Glutamatergic neuron (in vitro differentiated cells): Measurements from ENCODE around the gene RAD51B. TPM values are rescaled to one million over a fixed set of nuclear protein-coding genes. Genes with fewer than 3 reads are reported as not detected.

ENCODE experiments used
- DNase-seq: peaks from one replicate; pipeline ENCODE4 v3.0.0; 2022
- H3K27ac Mint-ChIP-seq: one replicate; pipeline ENCODE4 v1.8.0; 2020; ENCODE audit warnings: mild to moderate bottlenecking, mixed read lengths, inconsistent platforms; ENCODE audit not compliant: unreplicated experiment
- H3K27me3 Mint-ChIP-seq: one replicate; pipeline ENCODE4 v1.8.0; 2020; ENCODE audit warnings: mild to moderate bottlenecking, moderate library complexity, mixed read lengths, inconsistent platforms; ENCODE audit not compliant: unreplicated experiment
- H3K36me3 Mint-ChIP-seq: one replicate; pipeline ENCODE4 v1.8.0; 2020; ENCODE audit warnings: mild to moderate bottlenecking, mixed read lengths, inconsistent platforms; ENCODE audit not compliant: unreplicated experiment
- H3K4me1 Mint-ChIP-seq: one replicate; pipeline ENCODE4 v1.8.0; 2020; ENCODE audit warnings: mild to moderate bottlenecking, low read depth, mixed read lengths, inconsistent platforms; ENCODE audit not compliant: unreplicated experiment
- H3K4me3 Mint-ChIP-seq: one replicate; pipeline ENCODE4 v1.8.0; 2020; ENCODE audit warnings: mild to moderate bottlenecking, mixed read lengths, inconsistent platforms; ENCODE audit not compliant: unreplicated experiment
- H3K9me3 Mint-ChIP-seq: one replicate; pipeline ENCODE4 v1.8.0; 2020; ENCODE audit warnings: mild to moderate bottlenecking, moderate library complexity, mixed read lengths, inconsistent platforms; ENCODE audit not compliant: unreplicated experiment
- total RNA-seq: library from RNA; stranded (reverse); fragmentation: NEBNext Ultra II Directional; extraction: Animal tissue kit (Norgen Biotek cat#: 25700); gene quantifications from one replicate; pipeline ENCODE4 v1.2.1, GENCODE V29; 2021; ENCODE audit not compliant: unreplicated experiment
- TF ChIP-seq, protein P1 (sequence below): fragments of 200-600 bp; sonication (generic); IDR thresholded peaks from one replicate; pipeline ENCODE4 v1.5.0; 2021; ENCODE audit not compliant: partially characterized antibody, unreplicated experiment

The RAD51B gene
- total RNA-seq, 1 donor from 2014 or later, result 9.7 TPM

GRCh38 chr14:68638141-68638999 lies 818.8 kb downstream of the RAD51B start:
- Mint-ChIP-seq H3K36me3 (peaks cover 17% of the 10 kb centered on the region), H3K27ac (no peak overlapping the region), H3K4me3 (no peak overlapping the region), H3K27me3 (peaks cover 1% of the 10 kb centered on the region), H3K9me3 (no peaks in the 10 kb centered on the region), H3K4me1 (peaks cover 1% of the 10 kb centered on the region)
- TF ChIP-seq, protein P1, sequence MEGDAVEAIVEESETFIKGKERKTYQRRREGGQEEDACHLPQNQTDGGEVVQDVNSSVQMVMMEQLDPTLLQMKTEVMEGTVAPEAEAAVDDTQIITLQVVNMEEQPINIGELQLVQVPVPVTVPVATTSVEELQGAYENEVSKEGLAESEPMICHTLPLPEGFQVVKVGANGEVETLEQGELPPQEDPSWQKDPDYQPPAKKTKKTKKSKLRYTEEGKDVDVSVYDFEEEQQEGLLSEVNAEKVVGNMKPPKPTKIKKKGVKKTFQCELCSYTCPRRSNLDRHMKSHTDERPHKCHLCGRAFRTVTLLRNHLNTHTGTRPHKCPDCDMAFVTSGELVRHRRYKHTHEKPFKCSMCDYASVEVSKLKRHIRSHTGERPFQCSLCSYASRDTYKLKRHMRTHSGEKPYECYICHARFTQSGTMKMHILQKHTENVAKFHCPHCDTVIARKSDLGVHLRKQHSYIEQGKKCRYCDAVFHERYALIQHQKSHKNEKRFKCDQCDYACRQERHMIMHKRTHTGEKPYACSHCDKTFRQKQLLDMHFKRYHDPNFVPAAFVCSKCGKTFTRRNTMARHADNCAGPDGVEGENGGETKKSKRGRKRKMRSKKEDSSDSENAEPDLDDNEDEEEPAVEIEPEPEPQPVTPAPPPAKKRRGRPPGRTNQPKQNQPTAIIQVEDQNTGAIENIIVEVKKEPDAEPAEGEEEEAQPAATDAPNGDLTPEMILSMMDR, result no peak
- DNase-seq, result no peak

- Mint-ChIP-seq H3K4me1 (no peaks in the 10 kb centered on the region), H3K36me3 (peaks cover 26% of the 10 kb centered on the region), H3K9me3 (no peaks in the 10 kb centered on the region), H3K27me3 (no peaks in the 10 kb centered on the region), H3K27ac (no peak overlapping the region), H3K4me3 (no peak overlapping the region)
- TF ChIP-seq, protein P1, result no peak
- DNase-seq, result no peak
Measured at GRCh38 chr14:68639000-68639757, 819.6 kb downstream of the RAD51B start.

- H3K4me3 Mint-ChIP-seq, result no peak overlapping the region
- no peaks in the 10 kb centered on the region for H3K4me1 Mint-ChIP-seq
- TF ChIP-seq, protein P1, result no peak
- no peaks in the 10 kb centered on the region for H3K27me3 Mint-ChIP-seq
- no peaks in the 10 kb centered on the region for H3K9me3 Mint-ChIP-seq
- peaks cover 32% of the 10 kb centered on the region for H3K36me3 Mint-ChIP-seq
- H3K27ac Mint-ChIP-seq, result no peak overlapping the region
- no peak for DNase-seq
Measured at GRCh38 chr14:68639758-68640574, 820.4 kb downstream of the RAD51B start.

GRCh38 chr14:68643673-68644072 lies 824.1 kb downstream of the RAD51B start:
- Mint-ChIP-seq H3K27me3 (no peaks in the 10 kb centered on the region), H3K27ac (no peak overlapping the region), H3K4me1 (peaks cover 3% of the 10 kb centered on the region), H3K36me3 (peaks cover 32% of the 10 kb centered on the region), H3K4me3 (no peak overlapping the region), H3K9me3 (no peaks in the 10 kb centered on the region)
- TF ChIP-seq, protein P1, result no peak
- DNase-seq, result no peak
